HG03442 (cell line): ENCODE data around the gene GP1BB.

Experiments used
- ATAC-seq: cut with Tn5 transposase; IDR thresholded peaks from one replicate; pipeline ENCODE4 v1.9.1; 2021; ENCODE audit warnings: mild to moderate bottlenecking, moderate library complexity; ENCODE audit not compliant: unreplicated experiment

The GP1BB gene

DNA sequence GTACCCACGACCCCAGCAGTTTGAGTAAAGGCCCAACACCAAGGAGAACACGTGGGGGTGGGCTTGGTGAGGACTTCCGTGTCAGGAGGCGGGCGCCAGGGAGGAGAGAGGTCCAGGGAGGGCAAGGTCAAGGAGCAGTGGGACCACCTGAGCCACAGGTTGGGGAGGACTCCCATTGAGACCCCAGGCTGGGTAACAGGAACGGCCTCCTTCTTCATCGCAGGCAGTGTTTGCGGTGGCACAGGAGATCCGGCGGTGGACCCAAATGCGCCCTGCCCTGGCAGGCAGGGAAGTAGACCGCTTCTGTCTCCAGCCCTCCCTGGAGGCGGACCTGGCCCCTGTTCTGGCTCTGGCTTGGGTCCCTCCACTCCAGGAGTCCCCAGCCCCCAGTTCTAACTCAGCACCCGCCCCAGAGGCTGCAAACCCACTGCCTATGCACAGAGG is 31.4 kb downstream of the GP1BB start:
- ATAC-seq, result no peak

DNA sequence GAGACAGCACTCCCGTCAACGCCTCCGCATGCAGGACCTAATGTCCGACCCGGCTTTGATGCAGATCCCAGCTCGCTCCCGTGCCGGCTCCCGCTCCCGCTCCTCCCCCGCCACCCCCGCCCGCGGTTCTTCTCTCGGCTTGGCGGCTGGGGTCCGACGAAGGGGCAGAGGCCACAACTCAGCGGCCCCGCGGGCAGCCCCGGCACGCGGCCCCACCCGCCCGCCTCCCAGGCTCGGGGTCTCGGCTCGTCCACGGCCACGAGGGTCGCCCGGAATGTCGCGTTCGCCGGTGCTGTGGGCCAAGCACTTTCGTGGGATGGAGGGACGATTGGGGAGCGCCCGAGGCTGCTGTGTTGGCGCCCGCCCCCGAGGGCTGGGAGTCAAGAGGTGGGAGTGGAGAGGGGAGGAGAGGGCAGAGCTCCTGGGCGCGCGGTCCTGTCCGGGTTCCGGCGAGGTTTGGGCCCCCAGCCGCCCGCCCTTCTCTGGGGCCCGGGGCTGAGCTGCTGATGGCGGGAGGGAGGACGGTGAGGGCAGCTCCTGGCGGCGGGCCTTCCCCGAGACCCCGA is 31.9 kb downstream of the GP1BB start:
- ATAC-seq, result no peak

DNA sequence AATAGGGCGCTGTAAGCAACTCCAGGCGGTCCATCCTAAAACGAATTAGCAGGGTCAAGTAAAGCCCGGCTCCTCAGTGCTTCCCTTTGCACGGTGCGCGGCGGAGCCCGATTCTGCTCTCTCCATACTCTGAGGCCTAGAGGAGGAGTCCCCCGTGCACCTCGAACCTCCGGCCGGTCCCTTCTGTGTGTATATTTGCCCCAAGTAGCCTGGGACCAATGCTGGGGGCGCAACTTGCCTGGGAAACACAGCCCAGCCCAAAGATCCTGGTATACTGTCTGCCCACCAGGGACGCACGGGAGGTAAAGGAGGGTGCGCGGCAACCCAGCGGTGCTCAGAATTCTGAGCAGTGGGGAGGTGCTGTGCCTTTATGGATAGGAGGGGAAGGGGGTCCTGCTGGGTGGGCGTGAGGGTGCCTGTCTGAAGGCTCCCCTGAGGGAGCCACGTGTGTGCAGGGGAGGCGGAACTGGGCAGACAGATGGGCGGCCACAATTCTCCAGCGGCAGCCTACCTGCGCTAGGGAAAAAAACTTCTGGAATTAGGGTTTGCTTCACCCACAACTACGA is 32.5 kb downstream of the GP1BB start:
- ATAC-seq, result no peak

DNA sequence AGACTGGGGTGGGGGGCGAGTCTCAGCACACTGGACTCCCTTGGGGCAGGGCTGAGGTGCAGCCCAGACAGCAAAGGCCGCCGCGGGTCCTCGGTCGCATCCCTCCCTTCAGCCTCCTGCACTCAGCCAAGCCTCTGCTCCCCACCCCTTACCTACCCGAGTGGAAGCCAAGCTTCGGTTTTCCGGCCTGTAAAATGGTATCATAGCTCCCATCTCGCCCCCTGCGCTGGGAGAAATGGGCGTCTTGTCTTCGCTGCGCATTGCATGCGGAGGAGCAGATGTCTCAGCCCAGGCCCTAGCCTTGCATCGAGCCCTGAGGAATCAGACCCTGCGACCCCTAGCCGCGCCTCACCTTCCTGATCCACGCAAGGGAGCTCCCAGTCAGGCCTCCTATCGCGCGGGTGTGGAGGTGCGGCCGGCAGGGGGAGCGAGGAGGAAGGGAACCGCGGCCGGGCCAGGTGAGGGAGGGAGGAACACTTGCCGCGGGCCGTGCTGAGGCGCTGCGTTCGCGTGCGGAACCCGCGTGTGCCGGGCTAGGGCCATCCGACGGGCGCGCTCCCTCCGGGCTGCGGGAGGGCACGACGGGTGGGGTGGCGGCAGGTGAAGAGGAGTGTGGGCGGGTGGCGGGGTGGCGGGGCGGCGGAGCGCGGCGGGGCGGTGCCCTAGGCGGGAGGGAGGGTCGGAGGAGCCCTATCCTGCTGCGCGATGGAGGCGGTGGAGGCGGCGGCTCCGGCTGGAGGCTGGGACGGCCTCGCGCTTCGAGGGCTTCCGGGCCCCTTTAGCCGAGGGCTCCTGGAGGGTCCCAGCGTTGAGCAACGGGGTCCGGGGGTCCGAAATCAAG is 33.2 kb downstream of the GP1BB start:
- no peak for ATAC-seq

DNA sequence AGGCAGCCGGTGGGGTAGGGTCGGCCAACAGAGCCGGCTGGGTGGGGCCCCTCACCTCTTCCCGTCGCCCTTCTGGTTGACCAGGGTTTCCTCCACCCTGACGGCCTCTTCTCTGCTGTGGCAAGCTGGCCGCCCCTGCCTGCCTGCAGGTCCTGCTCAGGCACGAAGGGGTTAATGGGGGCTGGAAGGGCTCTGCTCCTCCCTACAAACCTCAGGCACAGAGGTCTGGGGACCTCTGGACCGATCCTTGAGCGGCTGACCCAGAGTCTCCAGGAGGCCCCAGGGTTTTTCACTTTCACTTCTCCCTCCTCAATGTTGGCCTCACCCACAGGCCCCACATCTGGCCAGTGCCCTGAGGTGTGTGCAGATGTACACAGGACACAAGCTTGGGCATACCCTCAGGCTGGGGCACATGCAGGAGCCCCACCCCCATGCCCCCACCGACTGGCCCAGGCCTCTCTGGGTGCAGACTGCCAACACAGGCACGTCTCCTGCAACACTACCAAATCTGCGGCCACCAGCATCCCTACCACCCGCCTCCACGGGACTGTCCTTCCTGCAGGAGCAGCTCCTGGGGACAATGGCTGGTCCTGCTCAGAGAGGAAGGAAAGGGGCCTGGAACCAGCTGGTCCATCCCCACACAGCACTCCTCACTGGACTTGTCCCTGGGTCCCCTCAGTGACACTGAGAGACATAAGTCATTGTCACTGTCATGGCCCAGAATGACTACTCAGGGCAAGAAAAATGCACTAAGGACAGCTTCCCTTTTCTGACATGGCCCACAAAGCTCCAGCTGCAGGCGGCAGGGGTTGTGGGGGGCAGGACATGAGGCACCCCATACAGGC is 34.0 kb downstream of the GP1BB start:
- no peak for ATAC-seq

DNA sequence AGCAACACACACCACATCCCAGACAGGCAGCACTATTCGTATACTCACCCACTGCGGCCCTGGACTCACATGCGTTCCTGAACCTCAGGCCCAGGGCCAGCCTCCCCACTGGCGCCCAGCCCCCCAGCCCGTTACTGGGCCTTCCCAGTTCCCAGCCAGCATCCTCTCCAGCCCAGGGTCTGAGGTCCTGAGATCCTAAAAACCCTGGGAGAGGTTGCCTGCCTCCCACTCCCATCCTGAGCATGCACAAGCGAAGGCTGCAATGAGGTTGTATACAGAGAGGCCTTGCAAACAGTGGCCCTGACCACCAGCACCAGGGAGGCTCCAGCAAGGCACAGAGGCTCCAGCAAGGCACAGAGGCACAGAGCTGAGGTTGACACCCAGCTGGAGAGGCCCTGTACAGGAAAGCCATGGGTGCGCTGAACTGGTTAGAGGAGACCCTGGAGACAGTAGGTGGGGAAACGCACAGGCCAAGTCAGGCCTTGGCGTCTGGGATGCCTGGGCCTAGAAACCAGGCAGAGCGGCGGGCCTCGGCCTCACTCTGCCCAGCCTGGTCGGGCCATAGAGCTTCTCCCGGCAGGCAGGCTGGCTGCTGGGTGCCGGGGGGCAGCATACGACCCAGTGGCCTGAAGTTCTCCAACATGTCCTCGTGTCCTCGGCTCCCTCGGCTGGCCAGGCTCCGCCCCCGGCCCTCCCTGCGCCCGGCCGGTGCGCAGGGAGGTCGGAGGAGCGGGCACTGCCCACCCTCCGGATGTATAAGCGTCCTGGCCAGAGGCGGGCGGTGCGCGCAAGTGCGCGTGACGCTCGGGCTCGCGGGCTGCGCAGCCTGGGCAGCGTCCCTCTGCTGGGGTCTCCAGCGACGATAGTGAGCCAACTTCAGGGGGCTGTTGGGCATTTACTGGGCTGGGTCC is 34.9 kb downstream of the GP1BB start:
- ATAC-seq, result no peak

DNA sequence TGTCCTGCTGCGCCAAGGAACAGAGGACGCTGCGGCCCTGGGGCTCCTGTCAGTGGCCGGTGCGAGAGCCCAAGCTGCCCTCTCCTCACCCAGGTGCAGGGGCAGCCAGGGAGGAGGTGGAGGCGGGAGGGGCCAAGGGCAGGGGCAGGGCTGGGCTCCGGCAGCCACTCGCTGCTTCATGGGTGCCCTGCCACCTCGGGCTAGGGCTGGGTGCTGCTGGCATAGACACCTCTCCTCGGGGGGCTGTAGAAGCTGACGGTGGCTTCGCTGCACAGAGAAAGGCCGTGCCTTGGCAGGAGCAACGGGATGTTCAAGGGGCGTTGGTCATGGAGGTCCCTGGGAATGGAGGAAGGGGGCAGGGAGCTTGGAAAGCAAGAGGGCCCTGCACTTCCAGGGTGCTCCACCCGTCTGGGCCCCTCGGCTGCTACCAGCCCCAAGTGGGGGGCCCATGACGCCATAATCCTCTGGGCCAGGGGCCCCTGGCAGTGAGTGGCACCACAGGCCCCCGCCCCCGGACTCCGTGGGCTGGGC is 35.6 kb downstream of the GP1BB start:
- ATAC-seq, result no peak

DNA sequence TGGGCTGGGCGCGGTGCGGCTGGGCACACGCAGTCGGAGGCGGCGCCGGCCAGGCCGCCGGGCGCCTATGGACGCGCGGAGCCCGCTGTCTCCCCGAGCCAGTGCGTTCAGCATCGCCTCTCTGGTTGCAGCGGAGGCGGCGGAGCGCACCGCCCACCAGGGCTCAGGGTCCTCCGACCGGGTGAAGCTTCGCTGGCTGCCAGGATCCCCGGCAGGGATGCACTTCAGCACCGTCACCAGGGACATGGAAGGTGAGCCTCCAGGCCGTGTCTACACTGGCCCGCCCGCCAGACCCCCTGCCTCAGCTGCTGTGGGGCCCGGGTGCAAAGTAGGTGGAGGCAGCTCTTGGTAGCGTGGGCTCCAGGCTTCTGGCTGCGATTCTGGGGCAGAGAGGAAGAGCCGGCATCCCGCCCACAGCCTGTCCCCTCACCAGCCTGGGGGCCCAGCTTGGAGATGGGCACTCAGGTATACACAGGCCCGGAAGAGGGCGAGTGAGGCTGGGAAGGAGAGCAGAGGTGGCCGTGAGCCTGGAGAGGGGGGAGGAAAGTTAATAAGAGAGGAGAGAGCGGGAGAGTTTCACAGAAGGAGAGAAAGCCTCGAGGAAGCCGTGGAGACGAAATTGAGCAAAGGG is 36.2 kb downstream of the GP1BB start:
- ATAC-seq, result no peak

DNA sequence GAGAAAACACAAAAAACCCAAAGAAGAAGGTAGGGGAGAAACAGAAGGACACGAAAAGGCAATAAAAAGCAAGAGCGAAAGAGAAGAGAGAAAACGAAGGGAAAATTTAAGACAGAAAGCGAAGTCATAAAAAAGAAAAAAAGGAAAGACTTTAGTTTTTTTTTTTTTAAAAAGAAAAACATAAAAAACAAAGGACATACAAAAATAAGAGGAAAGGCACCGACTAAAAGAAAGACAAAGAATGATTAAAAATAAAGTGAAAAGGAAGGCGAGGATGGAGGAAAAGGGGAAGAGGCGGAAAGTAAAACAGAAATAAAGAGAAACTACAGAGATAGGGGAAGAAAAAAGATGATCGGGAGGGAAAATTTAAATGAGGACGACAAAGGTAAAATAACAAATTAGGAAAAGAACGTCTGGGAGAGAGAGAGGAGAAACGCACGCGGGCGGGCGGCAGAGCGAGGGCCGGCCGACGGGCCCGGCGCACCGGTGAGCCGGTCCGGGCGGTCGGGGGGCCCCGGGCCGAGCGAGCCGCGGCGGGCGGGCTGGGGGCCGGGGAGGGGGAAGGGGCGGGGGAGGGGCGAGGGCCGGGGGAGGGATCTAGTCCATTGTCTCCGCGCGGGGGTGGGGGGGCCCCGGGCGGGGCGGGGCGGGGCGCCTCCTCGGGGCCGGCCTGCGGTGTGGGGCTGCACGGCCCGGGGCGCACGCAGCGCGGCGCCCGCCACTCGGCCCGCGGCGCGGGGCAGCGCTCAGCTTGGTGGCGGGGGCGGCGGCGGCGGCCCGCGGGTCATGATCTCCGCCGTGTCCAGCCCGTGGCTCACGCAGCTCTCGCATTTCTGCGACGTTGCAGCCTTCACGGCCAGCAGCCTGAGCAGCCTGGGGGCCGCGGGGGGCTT is 37.0 kb downstream of the GP1BB start, which contains the start of gene TBX1:
Gene TBX1 (plus strand): TSS at position 721 of the 893 bp plus-strand sequence. CDS start 66 bp downstream, at position 787.
- ATAC-seq, result no peak

DNA sequence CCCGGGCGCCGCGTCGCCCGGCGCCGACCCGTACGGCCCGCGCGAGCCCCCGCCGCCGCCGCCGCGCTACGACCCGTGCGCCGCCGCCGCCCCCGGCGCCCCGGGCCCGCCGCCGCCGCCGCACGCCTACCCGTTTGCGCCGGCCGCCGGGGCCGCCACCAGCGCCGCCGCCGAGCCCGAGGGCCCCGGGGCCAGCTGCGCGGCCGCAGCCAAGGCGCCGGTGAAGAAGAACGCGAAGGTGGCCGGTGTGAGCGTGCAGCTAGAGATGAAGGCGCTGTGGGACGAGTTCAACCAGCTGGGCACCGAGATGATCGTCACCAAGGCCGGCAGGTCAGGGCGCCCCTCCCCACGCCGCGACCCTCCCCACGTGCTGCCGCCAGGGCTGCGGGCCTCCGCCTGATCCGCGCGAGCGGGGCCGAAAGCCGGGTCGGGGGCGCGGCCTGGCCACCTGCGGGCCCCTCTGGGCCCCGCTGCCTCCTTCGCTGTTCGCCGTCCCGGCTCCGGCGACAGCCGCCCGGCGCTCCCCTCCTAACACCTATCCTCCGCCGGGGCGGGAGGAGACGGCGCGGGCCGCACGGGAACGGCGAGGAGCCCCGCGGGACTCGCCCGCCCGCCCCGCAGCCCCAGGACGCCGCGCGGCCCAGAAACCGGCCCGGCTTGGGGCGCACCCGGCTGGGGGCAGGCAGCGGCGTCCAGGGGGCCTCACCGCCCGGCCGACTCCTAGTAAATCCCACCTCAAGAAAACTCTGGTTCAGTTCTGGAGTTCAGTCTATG is 37.8 kb downstream of the GP1BB start:
- ATAC-seq, result no peak

DNA sequence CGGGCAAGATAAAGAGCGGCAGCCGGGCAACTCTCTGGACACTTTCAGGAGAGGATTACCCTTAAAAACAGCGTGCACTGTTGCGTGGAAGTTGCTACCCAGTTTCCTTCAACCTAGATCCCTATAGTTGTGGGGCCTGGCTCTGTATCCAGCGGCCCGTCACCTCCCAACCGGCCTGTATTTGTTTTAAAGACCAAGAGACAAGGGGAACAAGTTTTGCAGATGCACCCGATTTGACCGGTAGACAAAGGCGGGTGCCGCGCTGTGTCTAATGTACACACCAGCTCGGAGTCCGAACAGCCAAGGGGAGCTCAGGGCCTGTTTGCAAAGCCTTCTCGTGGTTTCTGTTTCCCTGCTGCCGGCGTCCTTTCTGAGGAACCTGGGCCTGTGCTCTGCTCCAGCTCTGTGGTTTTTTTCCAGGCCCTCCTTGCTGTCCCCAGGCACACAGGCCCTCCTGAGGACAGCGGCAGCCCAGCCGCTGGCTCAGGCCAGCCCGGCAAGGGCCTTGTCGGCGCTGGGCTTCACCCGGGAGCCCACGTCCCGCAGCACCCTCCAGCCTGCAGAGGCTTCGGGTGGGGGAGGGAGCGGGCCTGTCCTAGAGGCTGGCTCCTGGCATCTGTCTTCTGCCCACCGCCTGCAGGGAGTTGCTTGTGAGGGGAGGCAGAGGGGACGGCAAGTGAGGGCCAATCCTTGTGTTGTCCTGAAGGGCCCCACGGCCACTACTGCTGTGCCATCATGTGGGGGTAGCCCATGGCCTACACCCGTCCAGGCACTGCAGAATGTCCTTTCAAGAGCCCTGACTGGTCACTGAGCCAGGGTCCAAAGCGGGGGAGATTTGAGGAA is 38.6 kb downstream of the GP1BB start:
- ATAC-seq, result no peak

DNA sequence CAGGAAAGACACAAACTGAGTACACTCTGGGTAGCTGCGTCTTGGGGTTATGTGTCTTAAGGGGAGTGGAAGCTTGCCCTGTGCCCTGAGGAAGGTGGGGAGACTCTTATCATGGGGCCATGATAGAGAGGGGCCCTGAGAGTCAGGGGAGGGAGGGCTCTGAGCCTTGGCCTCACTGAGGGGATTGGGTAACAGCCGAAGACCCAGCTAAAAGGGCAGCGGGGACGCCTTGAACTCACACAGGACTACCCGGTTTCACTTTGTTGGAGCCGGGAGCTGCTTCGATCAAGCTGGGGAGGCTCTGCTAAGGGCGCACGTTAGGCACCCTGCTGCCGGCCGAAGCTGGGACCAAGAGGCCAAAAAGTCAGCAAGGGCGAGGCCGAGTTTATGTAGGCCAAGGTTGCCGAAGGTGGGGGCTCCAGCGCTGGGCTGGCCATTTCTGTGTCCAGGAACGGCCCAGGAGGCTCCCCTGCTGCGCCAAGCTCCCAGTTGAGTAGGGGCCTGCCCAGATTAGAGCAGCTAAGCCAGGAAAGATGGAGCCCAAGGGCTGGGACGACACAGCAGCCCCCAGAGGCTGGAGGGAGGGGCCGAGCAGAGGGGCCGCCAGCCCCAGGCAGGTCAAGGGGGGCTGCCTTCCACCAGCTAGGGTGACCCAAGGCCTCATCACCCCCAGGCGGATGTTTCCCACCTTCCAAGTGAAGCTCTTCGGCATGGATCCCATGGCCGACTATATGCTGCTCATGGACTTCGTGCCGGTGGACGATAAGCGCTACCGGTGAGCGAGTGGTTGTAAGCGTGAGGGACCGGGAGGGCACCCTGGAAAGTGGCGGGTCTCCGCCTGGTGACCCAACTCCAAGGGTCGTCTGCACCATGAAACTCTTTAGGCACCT is 39.5 kb downstream of the GP1BB start:
- no peak for ATAC-seq

DNA sequence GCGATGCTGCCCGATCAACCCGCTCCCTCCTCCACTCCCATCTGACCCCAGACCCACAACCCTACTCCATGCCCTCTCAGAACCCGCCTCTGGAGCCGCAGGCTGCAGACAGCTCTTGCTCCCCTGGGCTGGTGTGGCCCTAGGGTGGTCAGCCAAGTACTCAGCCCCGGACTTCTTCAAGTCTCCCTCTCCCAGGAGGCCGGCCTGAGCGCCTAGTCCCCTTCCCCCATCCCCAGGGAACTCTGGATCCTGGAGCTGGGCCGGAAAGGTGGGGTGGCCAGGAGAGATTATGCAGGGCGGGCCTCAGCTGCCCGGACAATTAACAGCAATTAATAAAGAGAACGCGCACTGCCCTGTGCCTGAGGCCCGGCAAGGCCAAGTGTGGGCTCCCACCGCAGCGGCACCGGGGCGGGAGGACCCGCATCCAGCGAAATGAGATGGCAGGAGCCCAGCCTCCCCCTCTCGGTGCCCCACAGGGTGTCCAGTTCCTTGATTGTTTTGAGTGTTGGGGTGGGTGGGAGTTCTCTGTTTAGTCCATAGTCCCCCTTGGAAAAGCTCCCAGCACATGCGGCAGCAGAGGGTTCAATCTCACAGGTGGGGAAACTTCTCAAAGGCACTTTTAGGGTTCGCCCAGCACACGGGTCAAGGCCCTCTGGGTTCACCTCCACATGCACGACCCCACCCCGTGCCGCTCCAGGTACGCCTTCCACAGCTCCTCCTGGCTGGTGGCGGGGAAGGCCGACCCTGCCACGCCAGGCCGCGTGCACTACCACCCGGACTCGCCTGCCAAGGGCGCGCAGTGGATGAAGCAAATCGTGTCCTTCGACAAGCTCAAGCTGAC is 40.3 kb downstream of the GP1BB start:
- ATAC-seq, result no peak

DNA sequence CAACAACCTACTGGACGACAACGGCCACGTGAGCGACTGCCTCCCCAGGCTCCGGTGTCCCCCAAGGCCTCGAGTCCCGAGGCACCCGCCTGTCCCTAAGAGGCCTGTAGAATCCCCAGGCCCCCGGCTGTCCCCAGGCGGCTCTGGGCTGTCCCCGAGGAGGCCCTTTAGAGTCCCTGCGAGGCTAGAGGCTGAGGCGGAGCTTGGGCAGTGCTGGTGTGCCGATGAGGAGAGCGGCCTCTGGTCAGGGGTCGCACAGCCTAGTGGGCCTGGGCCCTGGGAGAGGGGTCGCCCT is 40.9 kb downstream of the GP1BB start:
- no peak for ATAC-seq
